Thyroid gland (tissue), 4 donors: ENCODE data around the gene LGI2. TPM values are rescaled to one million over a fixed set of nuclear protein-coding genes. Genes with fewer than 3 reads are reported as not detected.
A peak's percentile ranks its signal among the peaks of the same experiment; 100 is the strongest.

Experiments used
- DNase-seq, 2 donors: peaks; one replicate each; pipeline ENCODE4 v3.0.0-alpha.2; 2019
- H3K27ac ChIP-seq, 3 donors: fragments of 200-600 bp; sonication (generic); 1 replicate in 2 of 3; 2 replicates in 1 of 3; pipeline ENCODE4 v1.5.1; 2016 to 2019; ENCODE audit warnings: mild to moderate bottlenecking in 1 of 3, moderate library complexity in 1 of 3
- H3K27me3 ChIP-seq: fragments of 200-600 bp; sonication (generic); one replicate; pipeline ENCODE4 v1.5.1; 2019
- H3K36me3 ChIP-seq, 2 donors: fragments of 200-600 bp; sonication (generic); one replicate each; pipeline ENCODE4 v1.5.1; 2016 to 2019
- H3K4me1 ChIP-seq, 2 donors: fragments of 200-600 bp; sonication (generic); one replicate each; pipeline ENCODE4 v1.5.1; 2017 to 2019
- H3K4me3 ChIP-seq, 3 donors: fragments of 200-600 bp; sonication (generic); replicated peaks in 1 of 3; 1 replicate in 2 of 3; 2 replicates in 1 of 3; pipeline ENCODE4 v1.5.1; 2016; ENCODE audit warnings: mild to moderate bottlenecking in 1 of 3
- H3K9me3 ChIP-seq: fragments of 200-600 bp; sonication (generic); one replicate; pipeline ENCODE4 v1.5.1; 2017
- POLR2A ChIP-seq, 2 donors: fragments of 450-650 bp; IDR thresholded peaks; one replicate each; pipeline ENCODE4 v1.6.1; 2017; ENCODE audit warnings: antibody characterized with exemption in 2 of 2, mild to moderate bottlenecking in 2 of 2, moderate library complexity in 1 of 2
- WGBS, 2 donors: methylation state at CpG; one replicate each; pipeline ENCODE4 v1.1.5; 2017; 5-methylcytosine and 5-hydroxymethylcytosine counted together
- intact Hi-C: fragments of 100-400 bp; cut with DNase I; formaldehyde crosslinking; loops from one replicate; pipeline ENCODE4 v1.15.1; 2023
- total RNA-seq, 4 donors: library from RNA; depleted of rRNA; stranded (reverse); fragments of >200 nt; gene quantifications; one replicate each; pipeline ENCODE4 v1.2.3, GENCODE V29; 2016
- TF ChIP-seq, protein P1 (sequence below), 6 experiments: fragments of 200-600 bp in 3 of 6; fragments of 450-650 bp in 3 of 6; sonication (generic) in 3 of 6; IDR thresholded peaks; one replicate each; pipeline ENCODE4 v1.5.1; 2016 to 2019; ENCODE audit warnings: antibody characterized with exemption in 6 of 6, mild to moderate bottlenecking in 2 of 6, inconsistent platforms in 1 of 6, moderate library complexity in 1 of 6

Gene LGI2
- total RNA-seq, 4 donors from 2014 or later, result 0.45 to 3.7 (median 2.2) TPM

DNA sequence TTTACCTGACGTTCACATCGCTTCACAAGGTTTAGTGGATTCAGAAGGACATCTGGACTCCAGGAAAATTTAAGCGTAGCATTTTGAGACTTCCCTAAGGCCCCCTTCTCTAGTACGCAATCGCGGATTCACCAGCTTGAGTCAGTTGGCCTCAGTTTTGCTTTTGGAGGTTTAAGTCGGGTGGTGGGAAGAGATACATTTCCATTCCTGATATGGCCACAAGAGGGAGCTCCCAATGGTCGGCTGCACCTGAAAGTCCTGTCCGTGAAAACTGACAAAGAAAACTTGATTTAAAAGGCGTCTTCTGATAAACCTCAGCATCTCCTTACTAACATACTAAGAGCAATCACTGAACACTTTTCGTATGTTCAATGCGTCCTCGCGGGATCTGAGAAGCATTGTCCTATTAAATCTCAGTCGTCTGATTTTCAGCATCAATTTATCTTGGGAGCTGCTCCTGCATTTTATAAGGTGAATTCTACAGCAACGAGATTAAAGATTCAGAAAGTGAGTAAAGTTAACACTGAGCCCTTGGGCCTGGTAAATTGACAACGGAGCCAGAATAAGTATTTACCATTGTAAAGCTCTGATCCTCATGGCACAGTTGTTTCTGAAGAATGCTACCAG lies 50.6 kb downstream of the LGI2 start:
- Histone ChIP-seq H3K4me1 (peaks cover 0 to 29% of the 10 kb centered on the region in 2 donors), H3K27ac (peak overlapping the region; percentile 11 to 51 (median 39)), H3K9me3 (no peaks in the 10 kb centered on the region), H3K36me3 (no peaks in the 10 kb centered on the region), H3K4me3 (no peak overlapping the region), H3K27me3 (no peaks in the 10 kb centered on the region)
- DNase-seq, result peak; percentile 47 to 59
- TF ChIP-seq, protein P1, sequence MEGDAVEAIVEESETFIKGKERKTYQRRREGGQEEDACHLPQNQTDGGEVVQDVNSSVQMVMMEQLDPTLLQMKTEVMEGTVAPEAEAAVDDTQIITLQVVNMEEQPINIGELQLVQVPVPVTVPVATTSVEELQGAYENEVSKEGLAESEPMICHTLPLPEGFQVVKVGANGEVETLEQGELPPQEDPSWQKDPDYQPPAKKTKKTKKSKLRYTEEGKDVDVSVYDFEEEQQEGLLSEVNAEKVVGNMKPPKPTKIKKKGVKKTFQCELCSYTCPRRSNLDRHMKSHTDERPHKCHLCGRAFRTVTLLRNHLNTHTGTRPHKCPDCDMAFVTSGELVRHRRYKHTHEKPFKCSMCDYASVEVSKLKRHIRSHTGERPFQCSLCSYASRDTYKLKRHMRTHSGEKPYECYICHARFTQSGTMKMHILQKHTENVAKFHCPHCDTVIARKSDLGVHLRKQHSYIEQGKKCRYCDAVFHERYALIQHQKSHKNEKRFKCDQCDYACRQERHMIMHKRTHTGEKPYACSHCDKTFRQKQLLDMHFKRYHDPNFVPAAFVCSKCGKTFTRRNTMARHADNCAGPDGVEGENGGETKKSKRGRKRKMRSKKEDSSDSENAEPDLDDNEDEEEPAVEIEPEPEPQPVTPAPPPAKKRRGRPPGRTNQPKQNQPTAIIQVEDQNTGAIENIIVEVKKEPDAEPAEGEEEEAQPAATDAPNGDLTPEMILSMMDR (IDR thresholded peaks at IDR 0.05), result peak; percentile 69 to 92 (median 74)
- TF ChIP-seq POLR2A (IDR thresholded peaks at IDR 0.05), result no peak
- intact Hi-C loops, result loop anchor here (10.0 kb wide), 1 partner anchor 495 kb away; no protein-coding TSS in a partner anchor
- WGBS, 2 donors, result 19 to 23% methylated on average over 17 of the region's 17 CpGs

DNA sequence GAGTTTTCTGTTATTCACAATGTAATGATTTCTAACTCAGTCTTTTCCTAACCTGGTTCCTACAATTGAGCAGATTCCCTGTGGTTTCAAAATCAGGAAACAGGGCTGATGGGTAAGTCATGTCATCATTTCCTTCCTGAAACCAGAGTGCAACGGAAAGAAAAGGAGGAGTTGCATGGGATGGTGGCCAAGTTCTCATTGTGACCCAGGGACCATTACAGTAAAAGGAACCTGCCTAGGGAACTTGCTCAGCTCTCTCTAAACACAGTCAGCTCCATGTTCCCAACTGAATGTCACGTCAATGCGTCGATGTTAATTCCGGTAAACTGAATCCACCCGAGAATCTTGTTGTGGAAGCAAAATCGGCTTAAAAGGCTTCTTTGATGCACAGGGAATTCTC lies 51.2 kb downstream of the LGI2 start:
- Histone ChIP-seq H3K4me1 (peaks cover 5 to 33% of the 10 kb centered on the region in 2 donors), H3K27me3 (no peaks in the 10 kb centered on the region), H3K27ac (peak overlapping the region; percentile 11 to 69 (median 47)), H3K9me3 (no peaks in the 10 kb centered on the region), H3K36me3 (no peaks in the 10 kb centered on the region), H3K4me3 (no peak overlapping the region)
- peak; percentile 22 to 34 for DNase-seq
- 74 to 80% methylated on average over 7 of the region's 7 CpGs for WGBS, 2 donors
- intact Hi-C loops, result loop anchor here (5.0 to 10.0 kb wide), 2 partner anchors 67 to 165 kb away; partner anchors contain the start of gene CCDC149
- no peak for TF ChIP-seq POLR2A (IDR thresholded peaks at IDR 0.05)
- TF ChIP-seq, protein P1 (IDR thresholded peaks at IDR 0.05), result no peak

DNA sequence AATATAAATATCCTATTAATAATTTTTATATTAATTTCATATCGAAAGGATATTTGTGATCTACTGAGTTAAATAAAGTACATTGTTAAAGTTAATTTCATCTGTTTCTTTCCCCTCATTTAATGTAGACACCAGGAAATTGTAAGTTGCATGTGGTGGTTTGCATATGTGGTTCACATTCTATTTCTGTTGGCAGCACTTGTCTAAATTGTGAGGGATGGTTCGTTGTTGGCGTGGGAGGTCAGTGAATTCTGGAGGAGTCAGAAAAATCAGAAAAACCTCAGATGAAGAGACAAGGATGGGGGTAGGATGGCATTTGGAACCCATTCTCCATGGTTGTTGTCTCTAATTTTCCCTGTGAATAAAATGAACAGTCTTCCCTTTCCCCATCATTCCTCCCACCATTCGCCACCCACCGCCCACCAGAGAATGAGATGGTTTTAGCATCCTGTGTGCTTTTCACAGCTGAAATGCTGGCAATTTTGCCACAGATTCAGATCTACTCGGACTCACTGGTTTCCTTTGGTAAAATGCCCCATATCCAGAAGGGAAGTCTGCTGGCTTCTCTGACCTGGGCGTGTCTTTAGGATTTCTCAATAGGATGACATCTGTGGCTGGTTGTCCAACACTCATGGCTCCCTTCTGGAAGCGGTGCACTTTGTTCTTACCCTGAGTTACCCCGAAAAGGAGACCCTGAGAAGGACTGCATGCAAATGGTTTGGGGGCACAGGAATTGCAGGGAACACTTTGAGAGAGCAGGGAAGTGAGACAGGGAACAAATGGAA lies 52.3 kb downstream of the LGI2 start:
- intact Hi-C loops, result loop anchor here (5.0 to 10.0 kb wide), 2 partner anchors 66 to 166 kb away; partner anchors contain the start of gene CCDC149
- DNase-seq, result no peak
- Histone ChIP-seq H3K9me3 (no peaks in the 10 kb centered on the region), H3K27ac (peak overlapping the region in 2 of 3 donors; percentile 47 to 69), H3K4me1 (peaks cover 14 to 29% of the 10 kb centered on the region in 2 donors), H3K4me3 (no peak overlapping the region), H3K27me3 (no peaks in the 10 kb centered on the region), H3K36me3 (no peaks in the 10 kb centered on the region)
- WGBS, 2 donors, result 85% methylated on average over 9 of the region's 9 CpGs
- TF ChIP-seq, protein P1 (IDR thresholded peaks at IDR 0.05), result no peak
- TF ChIP-seq POLR2A (IDR thresholded peaks at IDR 0.05), result no peak

DNA sequence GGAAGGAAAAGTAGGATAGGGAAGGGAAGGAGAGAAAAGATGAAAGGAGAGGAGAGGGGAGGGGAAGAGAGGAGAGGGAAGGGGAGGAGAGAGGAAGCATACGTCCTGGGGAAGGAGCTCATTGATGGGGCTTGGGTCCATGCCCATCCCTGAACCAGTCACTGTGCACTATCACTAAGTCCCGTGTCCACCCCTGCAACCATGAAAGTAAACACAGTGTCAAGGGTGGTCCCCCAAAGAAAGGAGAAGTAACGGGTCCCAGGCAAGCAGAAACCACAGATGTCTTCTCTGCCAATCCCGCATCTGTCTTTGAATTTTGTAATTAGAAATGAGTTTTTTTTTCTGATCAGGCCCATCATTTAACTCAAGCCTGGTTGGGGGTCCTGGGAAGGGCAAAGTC lies 55.2 kb downstream of the LGI2 start:
- Histone ChIP-seq H3K9me3 (no peaks in the 10 kb centered on the region), H3K4me3 (no peak overlapping the region), H3K27me3 (no peaks in the 10 kb centered on the region), H3K36me3 (no peaks in the 10 kb centered on the region), H3K27ac (no peak overlapping the region), H3K4me1 (peaks cover 28 to 55% of the 10 kb centered on the region in 2 donors)
- intact Hi-C loops, result loop anchor here (5.0 to 10.0 kb wide), 2 partner anchors 63 to 169 kb away; partner anchors contain the start of gene CCDC149
- DNase-seq, result no peak
- WGBS, 2 donors, result 83 to 86% methylated on average over 4 of the region's 4 CpGs
- TF ChIP-seq POLR2A (IDR thresholded peaks at IDR 0.05), result no peak
- TF ChIP-seq, protein P1 (IDR thresholded peaks at IDR 0.05), result no peak
